ENCODE results near the gene SPATA18.

GRCh38 chr4:52051213-52051614 is at the start of gene SPATA18:
- no peak for TF ChIP-seq CTCF (IDR thresholded peaks at IDR 0.05; ENCODE audit: low read depth, low read length)
- TF ChIP-seq EZH2phosphoT487 (IDR thresholded peaks at IDR 0.05; ENCODE audit: low read depth): no peak
